K562 (cell line): ENCODE measurements around the gene CD160.

Source experiments
- CTBP1 ChIP-seq: fragments of 450-650 bp; IDR thresholded peaks from 2 replicates; pipeline ENCODE4 v1.6.1; 2016; ENCODE audit warnings: borderline replicate concordance
- DNMT1 ChIP-seq: fragments of 450-650 bp; IDR thresholded peaks from 2 replicates; pipeline ENCODE4 v1.6.1; 2016; ENCODE audit warnings: antibody characterized with exemption, mild to moderate bottlenecking
- IRF2 ChIP-seq: sonication (generic); formaldehyde crosslinking; IDR thresholded peaks from 2 replicates; pipeline ENCODE4 v1.8.1; 2022; ENCODE audit warnings: mild to moderate bottlenecking, missing genetic modification reagents
- NR2F6 ChIP-seq: fragments of 450-650 bp; formaldehyde crosslinking; IDR thresholded peaks from 2 replicates; pipeline ENCODE4 v1.4.0; 2020; ENCODE audit warnings: mild to moderate bottlenecking
- PHB ChIP-seq: fragments of 250-450 bp; sonication (Bioruptor Pico); IDR thresholded peaks from 2 replicates; pipeline ENCODE4 v1.5.0; 2021
- RCOR1 ChIP-seq, 2 experiments: IDR thresholded peaks; 2 replicates each; pipeline ENCODE4 v1.6.1; 2012; ENCODE audit warnings: low read depth in 2 of 2, low read length in 2 of 2, borderline replicate concordance in 1 of 2, improper control_type of control experiment in 1 of 2
- ZNF143 ChIP-seq: sonication (generic); formaldehyde crosslinking; IDR thresholded peaks from 2 replicates; pipeline ENCODE4 v1.9.0; 2022; ENCODE audit warnings: mild to moderate bottlenecking, missing genetic modification reagents
- TF ChIP-seq, protein P1 (sequence below), 3 experiments: IDR thresholded peaks in 2 of 3; conservative IDR thresholded peaks in 1 of 3; 2 replicates each; pipeline ENCODE4 v1.5.1; 2011 to 2012; ENCODE audit warnings: low read length in 3 of 3, mild to moderate bottlenecking in 3 of 3, control low read depth in 2 of 3, improper control_type of control experiment in 1 of 3, inconsistent platforms in 1 of 3, low read depth in 1 of 3, mixed read lengths in 1 of 3, moderate library complexity in 1 of 3; ENCODE audit not compliant: insufficient read depth in 2 of 3
- TF ChIP-seq, protein P2 (sequence below): fragments of 250-450 bp; sonication (Bioruptor Pico); IDR thresholded peaks from 2 replicates; pipeline ENCODE4 v1.4.0; 2020; ENCODE audit warnings: mild to moderate bottlenecking, moderate library complexity
- TF ChIP-seq, protein P3 (sequence below): fragments of 250-450 bp; sonication (Bioruptor Pico); IDR thresholded peaks from 2 replicates; pipeline ENCODE4 v1.8.0; 2021; ENCODE audit warnings: moderate library complexity, mild to moderate bottlenecking, inconsistent platforms
- TF ChIP-seq, protein P4 (sequence below): sonication (generic); formaldehyde crosslinking; IDR thresholded peaks from 2 replicates; pipeline ENCODE4 v1.8.1; 2022; ENCODE audit warnings: missing genetic modification reagents

DNA sequence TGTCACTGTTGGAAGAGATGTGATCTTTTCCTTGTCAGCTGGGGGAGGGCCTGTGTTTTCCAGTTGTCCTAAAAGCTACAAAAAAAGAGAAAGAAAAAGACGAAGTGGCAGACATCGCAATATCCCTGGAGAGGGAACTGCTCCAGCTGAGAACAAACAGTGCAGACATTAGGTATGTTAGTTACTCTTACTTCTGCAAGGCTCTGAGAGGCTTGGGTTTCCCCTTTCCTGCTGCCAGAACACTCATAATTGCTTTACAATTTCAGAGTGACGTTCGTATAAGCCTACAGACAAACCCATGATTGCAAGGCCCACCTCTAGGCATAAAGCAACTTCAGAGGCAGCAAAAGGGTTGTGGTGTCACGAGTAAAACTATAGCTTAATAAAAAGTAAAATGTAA, 31.1 kb downstream of the CD160 start:
- TF ChIP-seq, protein P1, sequence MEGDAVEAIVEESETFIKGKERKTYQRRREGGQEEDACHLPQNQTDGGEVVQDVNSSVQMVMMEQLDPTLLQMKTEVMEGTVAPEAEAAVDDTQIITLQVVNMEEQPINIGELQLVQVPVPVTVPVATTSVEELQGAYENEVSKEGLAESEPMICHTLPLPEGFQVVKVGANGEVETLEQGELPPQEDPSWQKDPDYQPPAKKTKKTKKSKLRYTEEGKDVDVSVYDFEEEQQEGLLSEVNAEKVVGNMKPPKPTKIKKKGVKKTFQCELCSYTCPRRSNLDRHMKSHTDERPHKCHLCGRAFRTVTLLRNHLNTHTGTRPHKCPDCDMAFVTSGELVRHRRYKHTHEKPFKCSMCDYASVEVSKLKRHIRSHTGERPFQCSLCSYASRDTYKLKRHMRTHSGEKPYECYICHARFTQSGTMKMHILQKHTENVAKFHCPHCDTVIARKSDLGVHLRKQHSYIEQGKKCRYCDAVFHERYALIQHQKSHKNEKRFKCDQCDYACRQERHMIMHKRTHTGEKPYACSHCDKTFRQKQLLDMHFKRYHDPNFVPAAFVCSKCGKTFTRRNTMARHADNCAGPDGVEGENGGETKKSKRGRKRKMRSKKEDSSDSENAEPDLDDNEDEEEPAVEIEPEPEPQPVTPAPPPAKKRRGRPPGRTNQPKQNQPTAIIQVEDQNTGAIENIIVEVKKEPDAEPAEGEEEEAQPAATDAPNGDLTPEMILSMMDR (IDR thresholded peaks at IDR 0.05 in 2 of 3, conservative IDR thresholded peaks at IDR 0.05 in 1 of 3; ENCODE audit: insufficient read depth in 2 of 3, low read depth in 1 of 3, low read length in 3 of 3) = no peak
- TF ChIP-seq, protein P2, sequence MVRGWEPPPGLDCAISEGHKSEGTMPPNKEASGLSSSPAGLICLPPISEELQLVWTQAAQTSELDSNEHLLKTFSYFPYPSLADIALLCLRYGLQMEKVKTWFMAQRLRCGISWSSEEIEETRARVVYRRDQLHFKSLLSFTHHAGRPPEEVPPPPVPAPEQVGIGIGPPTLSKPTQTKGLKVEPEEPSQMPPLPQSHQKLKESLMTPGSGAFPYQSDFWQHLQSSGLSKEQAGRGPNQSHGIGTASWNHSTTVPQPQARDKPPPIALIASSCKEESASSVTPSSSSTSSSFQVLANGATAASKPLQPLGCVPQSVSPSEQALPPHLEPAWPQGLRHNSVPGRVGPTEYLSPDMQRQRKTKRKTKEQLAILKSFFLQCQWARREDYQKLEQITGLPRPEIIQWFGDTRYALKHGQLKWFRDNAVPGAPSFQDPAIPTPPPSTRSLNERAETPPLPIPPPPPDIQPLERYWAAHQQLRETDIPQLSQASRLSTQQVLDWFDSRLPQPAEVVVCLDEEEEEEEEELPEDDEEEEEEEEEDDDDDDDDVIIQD (CRISPR knock-in tag) = no peak
- TF ChIP-seq ZNF143 = no peak
- no peak for TF ChIP-seq NR2F6
- TF ChIP-seq, protein P3, sequence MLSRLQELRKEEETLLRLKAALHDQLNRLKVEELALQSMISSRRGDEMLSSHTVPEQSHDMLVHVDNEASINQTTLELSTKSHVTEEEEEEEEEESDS (CRISPR knock-in tag) = no peak
- TF ChIP-seq, protein P4, sequence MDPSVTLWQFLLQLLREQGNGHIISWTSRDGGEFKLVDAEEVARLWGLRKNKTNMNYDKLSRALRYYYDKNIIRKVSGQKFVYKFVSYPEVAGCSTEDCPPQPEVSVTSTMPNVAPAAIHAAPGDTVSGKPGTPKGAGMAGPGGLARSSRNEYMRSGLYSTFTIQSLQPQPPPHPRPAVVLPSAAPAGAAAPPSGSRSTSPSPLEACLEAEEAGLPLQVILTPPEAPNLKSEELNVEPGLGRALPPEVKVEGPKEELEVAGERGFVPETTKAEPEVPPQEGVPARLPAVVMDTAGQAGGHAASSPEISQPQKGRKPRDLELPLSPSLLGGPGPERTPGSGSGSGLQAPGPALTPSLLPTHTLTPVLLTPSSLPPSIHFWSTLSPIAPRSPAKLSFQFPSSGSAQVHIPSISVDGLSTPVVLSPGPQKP (CRISPR knock-in tag) = no peak
- no peak for TF ChIP-seq CTBP1
- no peak for TF ChIP-seq IRF2 (CRISPR knock-in tag)
- no peak for TF ChIP-seq PHB (CRISPR knock-in tag)
- TF ChIP-seq RCOR1 (IDR thresholded peaks at IDR 0.05; ENCODE audit: borderline replicate concordance in 1 of 2, low read depth in 2 of 2, low read length in 2 of 2) = no peak
- TF ChIP-seq DNMT1 = no peak
